ENCODE measurements around the gene SMAD6.
A peak's percentile ranks its signal among the peaks of the same experiment; 100 is the strongest.
"Not testable (repeated sequence)": the region's sequence is repeated elsewhere in the genome, so short reads cannot be mapped to it uniquely, and the experiment has no call there.

Gene SMAD6

DNA sequence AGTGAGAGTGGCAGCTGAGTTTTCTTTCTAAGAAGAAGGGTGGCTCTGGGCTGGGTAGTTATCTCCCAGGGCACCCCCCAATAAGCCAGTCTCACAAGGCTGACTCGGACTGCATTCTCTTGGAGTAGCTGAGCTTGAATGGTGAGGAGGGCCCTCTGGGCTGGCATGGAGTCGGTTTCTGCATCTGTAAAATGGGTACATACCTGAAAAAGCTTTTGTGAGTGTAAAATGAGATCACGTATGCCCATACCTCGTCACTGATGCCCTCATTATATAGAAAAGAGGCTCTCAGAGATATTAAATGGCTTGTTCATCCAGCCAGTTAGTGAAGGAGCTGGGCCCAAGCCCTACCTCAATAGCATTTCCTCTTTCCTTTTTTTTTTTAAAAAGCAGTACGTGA, 41.2 kb downstream of the SMAD6 start:
- DNase-seq (ENCODE audit: low spot score), result no peak

DNA sequence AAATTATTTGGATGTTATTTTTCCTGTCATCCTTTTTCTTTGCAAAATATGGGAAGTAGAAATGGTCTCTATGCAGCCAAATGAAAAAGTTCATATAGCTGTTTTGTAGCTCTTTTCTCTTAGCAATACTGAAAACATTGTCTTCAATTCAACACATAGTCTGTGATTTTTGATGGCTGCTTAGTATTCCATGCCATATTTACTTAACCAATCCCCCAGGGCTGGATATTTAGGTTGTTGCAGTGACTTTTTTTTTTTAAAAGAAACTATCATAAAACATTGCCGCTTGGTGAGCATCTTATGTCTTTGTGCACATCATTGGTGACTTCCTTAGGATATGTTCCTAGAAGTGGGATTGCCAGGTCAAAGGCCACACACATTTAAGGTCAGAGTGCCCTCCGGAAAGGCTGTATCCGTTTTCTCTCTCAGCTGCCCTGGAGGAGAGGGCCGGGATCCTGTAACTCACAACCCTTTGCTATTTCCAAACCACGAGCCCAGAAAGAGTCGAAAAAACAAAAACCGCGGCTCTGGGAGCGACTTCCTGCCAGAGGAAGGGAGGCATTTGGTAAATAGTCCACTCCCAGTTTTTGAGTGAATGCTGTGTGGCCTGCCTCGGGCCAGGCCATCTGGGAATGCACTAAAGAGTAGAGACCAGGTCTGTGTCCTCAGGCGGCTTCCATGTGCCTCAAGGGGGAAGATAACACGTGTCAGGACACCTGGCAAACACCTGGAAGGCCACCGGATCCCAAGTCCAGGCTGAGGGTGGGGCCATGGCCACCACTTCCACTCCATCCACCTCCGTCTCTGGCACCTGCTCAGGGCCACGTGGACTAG, 41.9 kb downstream of the SMAD6 start:
- no peak for DNase-seq (ENCODE audit: low spot score)

DNA sequence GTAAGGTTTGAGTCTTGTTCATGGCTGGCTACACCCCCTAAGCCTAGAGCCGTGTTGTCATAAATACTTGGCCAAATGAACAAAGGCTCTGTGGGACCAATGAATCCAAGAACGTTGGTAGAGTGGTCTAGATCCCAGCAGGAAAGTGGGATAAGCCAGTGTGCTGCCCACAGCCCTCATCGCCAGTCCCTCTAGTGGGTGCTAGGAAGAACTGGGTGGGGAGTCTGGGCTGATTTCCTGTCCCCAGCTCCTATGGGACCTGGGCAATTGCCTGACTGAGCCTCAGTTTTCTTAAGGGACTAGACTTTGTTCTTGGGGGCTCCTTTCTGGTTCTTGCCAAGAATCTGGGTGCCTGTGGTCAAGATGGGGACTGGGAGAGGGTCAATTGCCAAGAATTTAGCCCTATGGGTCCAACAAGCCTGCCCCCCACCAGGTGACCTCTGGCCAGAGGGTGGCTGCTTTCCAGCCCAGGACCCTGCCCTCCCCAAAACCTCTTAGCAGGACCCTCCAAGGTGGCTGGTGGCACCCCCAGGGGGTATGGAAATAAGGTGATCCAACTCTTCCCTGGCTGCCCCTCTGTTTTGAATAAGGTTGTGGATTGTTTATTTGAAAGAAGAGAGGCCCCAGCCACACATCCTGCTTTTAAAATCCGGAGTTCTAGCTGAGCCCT, 42.7 kb downstream of the SMAD6 start:
- DNase-seq (ENCODE audit: low spot score), result no peak

- DNase-seq (ENCODE audit: low spot score), result no peak
These were observed 43.6 kb downstream of the SMAD6 start for GRCh38 chr15:66745530-66746230.

DNA sequence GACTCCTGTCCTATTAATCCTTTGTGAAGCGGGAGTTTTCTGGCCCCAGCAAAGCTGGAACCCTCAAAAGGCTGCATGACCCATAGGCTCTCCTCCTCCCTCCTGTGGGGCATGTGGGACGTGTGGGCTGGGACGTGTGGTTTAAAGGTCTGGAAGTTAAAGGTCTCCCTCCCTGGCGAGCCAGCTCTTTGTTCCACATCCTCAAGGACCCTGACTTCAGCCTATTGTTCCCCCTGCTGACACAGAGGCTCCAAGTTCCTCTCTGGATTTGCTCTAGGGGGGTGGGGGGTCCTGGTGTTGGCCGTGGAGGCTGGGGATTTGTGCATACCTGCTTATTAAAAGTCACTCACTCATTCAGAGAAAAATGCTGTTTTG, 44.2 kb downstream of the SMAD6 start:
- peak; percentile 76 for DNase-seq (ENCODE audit: low spot score)

- DNase-seq (ENCODE audit: low spot score), result no peak
These were observed 45.2 kb downstream of the SMAD6 start for GRCh38 chr15:66747223-66747622.

GRCh38 chr15:66747886-66748707, 46.1 kb downstream of the SMAD6 start:
- DNase-seq (ENCODE audit: low spot score), result no peak

DNA sequence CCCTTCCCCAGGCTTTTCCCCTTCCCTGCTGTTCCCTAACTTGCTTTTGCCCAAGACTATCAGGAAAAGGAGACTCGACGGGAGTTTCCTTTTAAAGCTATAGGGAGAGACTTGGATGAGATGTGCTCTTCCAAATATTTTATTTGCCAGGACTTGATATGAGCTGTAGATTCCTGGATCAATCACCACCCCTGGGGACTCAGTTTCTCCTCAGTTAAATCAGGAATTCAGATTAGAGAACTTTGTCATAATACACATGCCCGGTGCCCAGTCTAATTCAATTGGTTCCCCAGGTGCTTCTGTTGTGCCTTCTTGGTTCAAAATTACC, 46.6 kb downstream of the SMAD6 start:
- DNase-seq (ENCODE audit: low spot score), result no peak

DNA sequence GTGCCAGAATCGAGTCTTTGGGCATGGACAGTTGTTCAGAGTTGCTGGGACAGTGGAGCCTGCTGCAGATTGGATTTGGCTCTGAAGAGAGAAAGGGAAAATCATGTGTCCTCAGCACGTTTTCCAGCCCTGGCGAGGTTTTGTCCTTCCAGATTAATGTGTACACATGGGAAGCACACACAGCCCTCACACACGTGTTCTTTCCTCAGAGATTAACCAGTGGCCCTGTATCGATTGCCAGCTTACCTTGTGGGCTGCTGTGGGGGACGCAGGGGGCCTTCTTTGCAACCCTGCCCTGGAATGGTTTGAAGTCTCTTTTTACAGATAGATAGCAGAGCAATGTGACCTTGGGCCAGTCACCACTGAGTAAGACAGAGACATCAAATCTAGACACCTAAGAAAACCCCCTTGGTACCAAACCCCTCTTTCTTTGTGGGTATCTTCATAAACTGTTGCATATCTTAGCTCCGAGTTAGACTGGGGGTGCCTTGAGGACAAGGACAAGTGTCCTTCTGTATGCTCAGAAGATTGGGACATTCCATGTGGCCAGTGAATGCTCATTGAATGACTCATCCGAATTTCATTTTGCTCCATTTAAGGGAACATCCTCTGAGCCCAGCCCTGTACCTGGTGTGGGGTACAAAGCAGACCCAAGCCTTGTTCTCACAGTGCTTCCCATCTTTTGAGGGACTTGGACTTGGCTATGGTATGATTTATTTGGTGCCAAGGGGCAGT, 48.0 kb downstream of the SMAD6 start:
- no peak for DNase-seq (ENCODE audit: low spot score)

GRCh38 chr15:66750609-66751008, 48.6 kb downstream of the SMAD6 start:
- DNase-seq (ENCODE audit: low spot score), result no peak

GRCh38 chr15:66751579-66751978, 49.5 kb downstream of the SMAD6 start:
- peak; percentile 99 for DNase-seq (ENCODE audit: low spot score)

DNA sequence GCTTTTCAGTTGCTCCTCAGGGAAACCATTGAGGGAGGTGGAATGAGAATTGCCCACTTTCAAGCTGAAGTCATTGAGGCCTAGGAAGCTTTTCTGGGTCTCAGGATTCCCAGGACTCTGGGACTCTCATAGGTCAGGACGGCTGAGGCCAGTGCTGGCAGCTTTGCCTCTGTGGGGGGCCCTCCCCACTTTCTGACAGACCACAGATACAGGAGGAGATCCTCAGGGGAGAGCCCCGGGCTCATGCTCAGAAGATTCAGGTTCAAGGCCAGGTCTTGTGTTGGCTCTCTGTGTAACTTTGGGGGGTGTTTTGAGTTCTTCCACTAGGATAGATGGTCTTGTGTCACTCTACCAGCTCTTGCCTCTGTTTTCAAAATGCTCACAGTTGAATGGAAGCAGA, 50.0 kb downstream of the SMAD6 start:
- DNase-seq (ENCODE audit: low spot score), result no peak

- no peak for DNase-seq (ENCODE audit: low spot score)
These were observed 51.8 kb downstream of the SMAD6 start for GRCh38 chr15:66753687-66754377.

GRCh38 chr15:66754789-66755188, 52.8 kb downstream of the SMAD6 start:
- no peak for DNase-seq (ENCODE audit: low spot score)

- DNase-seq (ENCODE audit: low spot score), result no peak
These were observed 53.4 kb downstream of the SMAD6 start for GRCh38 chr15:66755298-66756068.

- no peak for DNase-seq (ENCODE audit: low spot score)
These were observed 54.3 kb downstream of the SMAD6 start for GRCh38 chr15:66756295-66756694.

DNA sequence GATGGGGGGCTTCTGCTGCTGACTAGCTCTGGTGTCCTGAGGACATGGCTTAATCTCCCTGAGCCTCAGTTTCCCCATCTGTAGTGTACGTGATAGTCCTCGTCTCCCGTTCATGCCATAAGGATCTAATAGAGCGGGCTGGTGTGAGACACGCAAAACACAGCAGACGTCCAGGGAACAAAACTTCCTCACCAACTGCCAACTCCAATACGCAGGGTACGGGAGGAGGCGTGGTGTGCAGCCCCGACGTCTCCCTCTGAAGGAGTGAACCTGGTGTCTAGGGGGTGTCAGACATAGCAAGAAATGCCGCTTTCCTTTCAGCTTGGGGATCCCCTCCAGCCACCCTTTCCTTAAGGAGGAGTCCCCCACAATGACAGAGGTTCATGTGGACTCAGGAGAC, 55.0 kb downstream of the SMAD6 start:
- no peak for DNase-seq (ENCODE audit: low spot score)

GRCh38 chr15:66757521-66757920, 55.5 kb downstream of the SMAD6 start:
- no peak for DNase-seq (ENCODE audit: low spot score)

- not testable (repeated sequence) for DNase-seq (ENCODE audit: low spot score)
These were observed 56.2 kb downstream of the SMAD6 start for GRCh38 chr15:66758217-66758616.

GRCh38 chr15:66758844-66759243, 56.8 kb downstream of the SMAD6 start:
- DNase-seq (ENCODE audit: low spot score), result no peak
